IMR-90 (cell line): ENCODE results near the gene CHIT1. TPM values are rescaled to one million over a fixed set of nuclear protein-coding genes. Genes with fewer than 3 reads are reported as not detected.

Experiments used
- ATAC-seq: fragments of 200-7000 bp; cut with Tn5 transposase; 2 replicates; pipeline ENCODE4 v1.9.1; 2020; ENCODE audit warnings: low read depth, mild to moderate bottlenecking, moderate library complexity
- BruUV-seq: library from RNA; stranded (reverse); fragments of 400-500 nt; replicated peaks from 2 replicates; lab custom pipeline; 2021; lab: Mats Ljungman, UMichigan
- CTCF ChIA-PET: fragments of 300-600 bp; formaldehyde crosslinking; extraction: SDS; loops from one replicate; lab custom pipeline; 2021; ENCODE audit warnings: antibody characterized with exemption; lab: Yijun Ruan, JAX
- POLR2A ChIA-PET: fragments of 300-600 bp; sonication (Branson Sonifier 250); formaldehyde crosslinking; loops from one replicate; lab custom pipeline; 2022; ENCODE audit warnings: antibody characterized with exemption; ENCODE audit not compliant: unreplicated experiment; lab: Charles Lee
- DNase-seq: peaks from one replicate; pipeline ENCODE4 v3.0.0; 2013
- H2AFZ ChIP-seq: replicated peaks from 2 replicates; pipeline ENCODE3; 2013; ENCODE audit warnings: low read length, mild to moderate bottlenecking; ENCODE audit not compliant: poor library complexity
- H2AK5ac ChIP-seq: 2 replicates; pipeline ENCODE4 v1.6.1; 2013; ENCODE audit warnings: low read depth, low read length, inconsistent platforms
- H2AK9ac ChIP-seq: replicated peaks from 2 replicates; pipeline ENCODE3; 2013; ENCODE audit warnings: mild to moderate bottlenecking, low read depth, low read length, moderate library complexity; ENCODE audit not compliant: poor library complexity
- H2BK120ac ChIP-seq: 2 replicates; pipeline ENCODE4 v1.6.1; 2013; ENCODE audit warnings: low read depth, low read length, inconsistent platforms
- H2BK15ac ChIP-seq: 3 replicates; pipeline ENCODE4 v1.6.1; 2013; ENCODE audit warnings: low read depth, low read length, inconsistent platforms
- H2BK20ac ChIP-seq: 2 replicates; pipeline ENCODE4 v1.6.1; 2013; ENCODE audit warnings: low read depth, mild to moderate bottlenecking, inconsistent platforms, low read length, moderate library complexity
- H2BK5ac ChIP-seq: 2 replicates; pipeline ENCODE4 v1.6.1; 2013; ENCODE audit warnings: mild to moderate bottlenecking, low read depth, low read length, inconsistent platforms; ENCODE audit not compliant: poor library complexity, severe bottlenecking
- H3K14ac ChIP-seq: replicated peaks from 2 replicates; pipeline ENCODE4 v1.6.1; 2013; ENCODE audit warnings: low read depth, low read length, inconsistent platforms
- H3K18ac ChIP-seq: 2 replicates; pipeline ENCODE4 v1.6.1; 2013; ENCODE audit warnings: low read depth, low read length, control low read depth
- H3K23ac ChIP-seq: 2 replicates; pipeline ENCODE4 v1.6.1; 2013; ENCODE audit warnings: low read depth, low read length, inconsistent platforms
- H3K27ac ChIP-seq: 2 replicates; pipeline ENCODE4 v1.5.1; 2013; ENCODE audit warnings: mild to moderate bottlenecking, control low read depth, low read length; ENCODE audit not compliant: insufficient read depth
- H3K27me3 ChIP-seq: 2 replicates; pipeline ENCODE4 v1.6.1; 2013; ENCODE audit warnings: low read length; ENCODE audit not compliant: control insufficient read depth, insufficient read depth
- H3K36me3 ChIP-seq: 2 replicates; pipeline ENCODE4 v1.6.1; 2013; ENCODE audit warnings: low read length, mixed read lengths; ENCODE audit not compliant: control insufficient read depth, insufficient read depth
- H3K4ac ChIP-seq: 2 replicates; pipeline ENCODE4 v1.6.1; 2013; ENCODE audit warnings: low read depth, low read length, inconsistent platforms
- H3K4me1 ChIP-seq: 2 replicates; pipeline ENCODE4 v1.6.1; 2013; ENCODE audit warnings: low read length, mixed read lengths; ENCODE audit not compliant: control insufficient read depth, insufficient read depth
- H3K4me2 ChIP-seq: 2 replicates; pipeline ENCODE4 v1.6.1; 2013; ENCODE audit warnings: low read depth, mild to moderate bottlenecking, control low read depth, low read length, moderate library complexity
- H3K4me3 ChIP-seq: 2 replicates; pipeline ENCODE4 v1.5.1; 2013; ENCODE audit warnings: low read depth, mild to moderate bottlenecking, control low read depth, low read length, moderate library complexity; ENCODE audit not compliant: insufficient read depth
- H3K56ac ChIP-seq: 2 replicates; pipeline ENCODE4 v1.6.1; 2013; ENCODE audit warnings: low read length, inconsistent platforms; ENCODE audit not compliant: insufficient read depth; ENCODE audit errors: extremely low read depth
- H3K79me1 ChIP-seq, 2 experiments: 2 replicates each; pipeline ENCODE4 v1.6.1; 2013; ENCODE audit warnings: low read length in 2 of 2, inconsistent platforms in 1 of 2, low read depth in 1 of 2
- H3K9ac ChIP-seq: 2 replicates; pipeline ENCODE4 v1.6.1; 2013; ENCODE audit warnings: low read depth, low read length, control low read depth
- H3K9me1 ChIP-seq: 2 replicates; pipeline ENCODE4 v1.6.1; 2013; ENCODE audit warnings: low read length, inconsistent platforms; ENCODE audit not compliant: insufficient read depth
- H3K9me3 ChIP-seq: 2 replicates; pipeline ENCODE4 v1.6.1; 2013; ENCODE audit warnings: low read length; ENCODE audit not compliant: control insufficient read depth, insufficient read depth
- H4K20me1 ChIP-seq: 2 replicates; pipeline ENCODE4 v1.6.1; 2013; ENCODE audit warnings: low read length, inconsistent platforms; ENCODE audit not compliant: insufficient read depth
- H4K5ac ChIP-seq: 2 replicates; pipeline ENCODE4 v1.6.1; 2013; ENCODE audit warnings: mild to moderate bottlenecking, low read depth, low read length, control low read depth
- H4K8ac ChIP-seq, 2 experiments: 2 replicates each; pipeline ENCODE4 v1.6.1; 2013; ENCODE audit warnings: low read depth in 2 of 2, low read length in 2 of 2, control low read depth in 1 of 2, inconsistent platforms in 1 of 2
- H4K91ac ChIP-seq: 2 replicates; pipeline ENCODE4 v1.6.1; 2013; ENCODE audit warnings: low read depth, low read length, inconsistent platforms; ENCODE audit not compliant: insufficient read depth
- CEBPB ChIP-seq: IDR thresholded peaks from 2 replicates; pipeline ENCODE4 v1.6.1; 2012; ENCODE audit warnings: low read depth, low read length, improper control_type of control experiment
- ELK1 ChIP-seq: fragments of 150-350 bp; IDR thresholded peaks from 2 replicates; pipeline ENCODE4 v1.6.1; 2016; ENCODE audit warnings: low read depth, mild to moderate bottlenecking, low read length, moderate library complexity, borderline replicate concordance
- MAZ ChIP-seq: IDR thresholded peaks from 2 replicates; pipeline ENCODE4 v1.6.1; 2012; ENCODE audit warnings: low read depth, mild to moderate bottlenecking, low read length, improper control_type of control experiment, moderate library complexity, borderline replicate concordance
- POLR2A ChIP-seq: IDR thresholded peaks from 2 replicates; pipeline ENCODE4 v1.6.1; 2012; ENCODE audit warnings: mild to moderate bottlenecking, low read depth, low read length
- RCOR1 ChIP-seq: IDR thresholded peaks from 2 replicates; pipeline ENCODE4 v1.6.1; 2012; ENCODE audit warnings: mild to moderate bottlenecking, low read length, improper control_type of control experiment; ENCODE audit not compliant: insufficient replicate concordance
- WGBS, 2 experiments: methylation state at CpG; one replicate each; pipeline versions ENCODE4 v1.1.5 to v1.1.7; 2013; ENCODE audit warnings: missing lambda C conversion rate in 2 of 2; ENCODE audit not compliant: insufficient read length in 1 of 2; ENCODE audit errors: extremely low coverage in 2 of 2; 5-methylcytosine and 5-hydroxymethylcytosine counted together
- dilution Hi-C: fragments of 300-500 bp; cut with HindIII; formaldehyde crosslinking; loops from one replicate; pipeline ENCODE4 v1.14.3; 2018; ENCODE audit warnings: low sequenced_read_pairs; ENCODE audit not compliant: unreplicated experiment
- in situ Hi-C: fragments of 300-500 bp; cut with MboI; formaldehyde crosslinking; loops from 3 replicates; pipeline ENCODE4 v1.14.3; 2019; ENCODE audit warnings: low sequenced_read_pairs, inconsistent platforms, mixed read lengths
- intact Hi-C: fragments of 100-400 bp; cut with micrococcal nuclease; formaldehyde crosslinking; loops from 2 replicates; pipeline ENCODE4 v1.10.0; 2022
- polyA plus RNA-seq, 3 experiments: library from polyadenylated mRNA; depleted of rRNA; stranded (reverse); fragments of >200 nt; gene quantifications; 2 replicates each; pipeline ENCODE4 v1.2.3, GENCODE V29; 2012; ENCODE audit warnings: low replicate concordance in 1 of 3
- total RNA-seq: library from RNA; depleted of rRNA; stranded (reverse); fragments of >200 nt; gene quantifications from 2 replicates; pipeline ENCODE4 v1.2.3, GENCODE V29; 2012

CHIT1 gene
- total and polyA plus RNA-seq, 2 of the 4 experiments (the other 2 are of a cell fraction): not detected

DNA sequence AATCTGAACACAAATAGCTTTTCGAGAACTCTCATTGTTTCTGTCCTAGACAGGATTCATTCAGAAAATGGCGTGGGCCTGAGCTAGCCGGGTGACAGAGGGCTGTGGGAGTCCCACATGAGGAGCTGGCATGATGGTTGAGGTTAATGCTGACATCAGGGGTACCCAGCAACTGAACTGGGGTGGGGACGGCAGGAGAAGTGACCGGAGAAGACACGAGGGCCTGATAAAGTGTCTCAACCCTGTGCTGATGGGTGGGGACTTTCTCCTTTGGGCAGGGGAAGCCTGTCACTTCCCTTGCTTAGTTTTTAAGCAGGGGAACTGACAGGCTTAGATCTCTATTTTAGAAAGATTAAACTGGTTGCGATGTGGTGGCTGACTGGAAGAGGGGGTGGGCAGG is 14.6 kb downstream of the CHIT1 start:
- H3K56ac ChIP-seq: no peak overlapping the region
- H3K36me3 ChIP-seq: no peaks in the 10 kb centered on the region
- no peak overlapping the region for H3K14ac ChIP-seq
- no peak overlapping the region for H3K23ac ChIP-seq
- no peaks in the 10 kb centered on the region for H3K4me1 ChIP-seq
- H2AK9ac ChIP-seq: no peak overlapping the region
- in situ Hi-C loops: loop anchor here (5.0 kb wide), 2 partner anchors 98 to 178 kb away; no protein-coding TSS in a partner anchor
- H3K79me1 ChIP-seq: no peaks in the 10 kb centered on the region
- no peak overlapping the region for H2BK5ac ChIP-seq
- H3K27ac ChIP-seq: no peak overlapping the region
- POLR2A ChIA-PET: no interaction called here
- H3K4me2 ChIP-seq: no peak overlapping the region
- H2BK20ac ChIP-seq: no peak overlapping the region
- H2BK15ac ChIP-seq: no peak overlapping the region
- H2AFZ ChIP-seq: no peak overlapping the region
- ATAC-seq (no peak), DNase-seq (no peak)
- BruUV-seq: no TSS peak
- no peak overlapping the region for H4K5ac ChIP-seq
- H3K4ac ChIP-seq: no peak overlapping the region
- no peak for TF ChIP-seq MAZ
- TF ChIP-seq RCOR1: no peak
- no peak for TF ChIP-seq POLR2A
- TF ChIP-seq ELK1: no peak
- TF ChIP-seq CEBPB: no peak
- H3K9me1 ChIP-seq: no peaks in the 10 kb centered on the region
- no peak overlapping the region for H4K8ac ChIP-seq
- H2BK120ac ChIP-seq: no peak overlapping the region
- no peak overlapping the region for H3K9ac ChIP-seq
- no peak overlapping the region for H2AK5ac ChIP-seq
- WGBS, 2 experiments: 40% methylated on average over 2 of the region's 7 CpGs; no CpG with 5 or more reads in 1 of the 2 experiments
- H3K18ac ChIP-seq: no peak overlapping the region
- H3K9me3 ChIP-seq: no peaks in the 10 kb centered on the region
- CTCF ChIA-PET: interaction anchor here (0.6 to 3.6 kb wide), 3 partner anchors 53 to 176 kb away, joined by 4 to 49 read pairs (median 22); no protein-coding TSS in a partner anchor
- no peaks in the 10 kb centered on the region; the same call in 1 of the 2 replicates for H4K20me1 ChIP-seq
- H3K4me3 ChIP-seq: no peak overlapping the region
- dilution Hi-C loops: no loop called here
- H4K91ac ChIP-seq: no peak overlapping the region
- intact Hi-C loops: no loop called here
- peaks cover 36% of the 10 kb centered on the region for H3K27me3 ChIP-seq
